Adrenal gland (tissue), 12 donors: ENCODE data around the gene HPN. TPM values are rescaled to one million over a fixed set of nuclear protein-coding genes. Genes with fewer than 3 reads are reported as not detected.

Experiments
- DNase-seq, 7 donors: peaks; one replicate each; pipeline ENCODE4 v3.0.0-alpha.2; 2019 to 2020
- H3K27ac ChIP-seq, 5 donors: fragments of 200-600 bp; sonication (generic) in 4 of 5; 1 replicate in 3 of 5; 2 replicates in 2 of 5; pipeline versions ENCODE4 v1.5.1 to v1.8.0; 2016 to 2020; ENCODE audit warnings: mild to moderate bottlenecking in 1 of 5
- H3K27me3 ChIP-seq: fragments of 200-600 bp; 2 replicates; pipeline ENCODE4 v1.8.0; 2021
- H3K36me3 ChIP-seq, 2 donors: fragments of 200-600 bp; replicated peaks in 1 of 2; 1 replicate in 1 of 2; 2 replicates in 1 of 2; pipeline versions ENCODE4 v1.5.1 to v1.8.0; 2018 to 2022
- H3K4me1 ChIP-seq, 2 donors: fragments of 200-600 bp; replicated peaks in 1 of 2; 1 replicate in 1 of 2; 2 replicates in 1 of 2; pipeline versions ENCODE4 v1.5.1 to v1.8.0; 2018 to 2021
- H3K4me3 ChIP-seq, 4 donors: fragments of 200-600 bp; sonication (generic) in 3 of 4; one replicate each; pipeline ENCODE4 v1.5.1; 2016 to 2018
- H3K9me3 ChIP-seq, 3 donors: fragments of 200-600 bp; sonication (generic) in 1 of 3; replicated peaks in 1 of 3; 1 replicate in 2 of 3; 2 replicates in 1 of 3; pipeline versions ENCODE4 v1.5.1 to v1.8.0; 2016 to 2021
- CTCF ChIP-seq, 6 experiments: fragments of 450-650 bp in 4 of 6; fragments of 200-600 bp in 2 of 6; sonication (generic) in 1 of 6; IDR thresholded peaks; 1 replicate in 5 of 6; 2 replicates in 1 of 6; pipeline versions ENCODE4 v1.5.1 to v1.8.0; 2016 to 2021; ENCODE audit warnings: antibody characterized with exemption in 6 of 6, mild to moderate bottlenecking in 2 of 6, moderate library complexity in 1 of 6
- POLR2A ChIP-seq, 2 donors: fragments of 450-650 bp; IDR thresholded peaks; one replicate each; pipeline ENCODE4 v1.6.1; 2017; ENCODE audit warnings: antibody characterized with exemption in 2 of 2, mild to moderate bottlenecking in 2 of 2, moderate library complexity in 1 of 2
- whole genome bisulfite sequencing, 4 donors: extraction: QIAGEN DNeasy Blood & Tissue Kit in 2 of 4; methylation state at CpG; one replicate each; pipeline versions ENCODE4 v1.1.5 to v1.1.7; 2013 to 2017; 5-methylcytosine and 5-hydroxymethylcytosine counted together
- intact Hi-C, 2 donors: fragments of 100-400 bp; cut with DNase I; formaldehyde crosslinking; loops; one replicate each; pipeline versions ENCODE4 v1.14.1 to v1.15.0; 2022 to 2023
- polyA plus RNA-seq, 3 donors: library from polyadenylated mRNA; stranded (reverse); fragments of 200-250 nt in 2 of 3; fragments of 350-450 nt in 1 of 3; fragmentation: Illumina TruSeq in 1 of 3; extraction: RNeasy Lipid Tissue Mini Kit (QIAGEN cat#74804) in 1 of 3; gene quantifications; one replicate each; pipeline ENCODE4 v1.2.3, GENCODE V29; 2013 to 2014
- total RNA-seq, 9 donors: library from RNA; depleted of rRNA in 4 of 9; stranded (reverse); fragments of >200 nt in 4 of 9; fragments of 120-200 nt in 1 of 9; fragmentation: NEBNext Ultra II Directional in 1 of 9; extraction: Animal tissue kit (Norgen Biotek cat#: 25700) in 1 of 9; gene quantifications; one replicate each; pipeline versions ENCODE4 v1.1.0 to v1.2.4, GENCODE V29; 2013 to 2023
- donor health status: healthy with polysubstance abuse.
- donor health status: Bipolar disorder and iron deficiency.
- donor health status: DM: yes; HTN: yes; CAD: no.
- donor health status: DM: no; HTN: no; CAD: no.
- donor health status: DM: no; HTN: no; CAD: no.
- donor health status: DM: yes; HTN: yes; CAD: no.

The HPN gene
- total and polyA plus RNA-seq, 12 donors = 0.20 to 2.6 (median 0.88) TPM; not detected in 2

- no peaks in the 10 kb centered on the region for H3K36me3 ChIP-seq
- H3K27ac ChIP-seq = no peak overlapping the region
- intact Hi-C loops = no loop called here
- no peaks in the 10 kb centered on the region for H3K4me1 ChIP-seq
- 94 to 95% (median 94%) methylated on average over 4 to 6 of the region's 6 CpGs for whole genome bisulfite sequencing, 4 donors
- no peaks in the 10 kb centered on the region for H3K27me3 ChIP-seq
- H3K9me3 ChIP-seq = no peaks in the 10 kb centered on the region
- no peak for TF ChIP-seq CTCF (IDR thresholded peaks at IDR 0.05)
- TF ChIP-seq POLR2A (IDR thresholded peaks at IDR 0.05) = no peak
- no peak overlapping the region for H3K4me3 ChIP-seq
- no peak for DNase-seq
These were observed 63.5 kb downstream of the HPN start for GRCh38 chr19:35105047-35105410.

DNA sequence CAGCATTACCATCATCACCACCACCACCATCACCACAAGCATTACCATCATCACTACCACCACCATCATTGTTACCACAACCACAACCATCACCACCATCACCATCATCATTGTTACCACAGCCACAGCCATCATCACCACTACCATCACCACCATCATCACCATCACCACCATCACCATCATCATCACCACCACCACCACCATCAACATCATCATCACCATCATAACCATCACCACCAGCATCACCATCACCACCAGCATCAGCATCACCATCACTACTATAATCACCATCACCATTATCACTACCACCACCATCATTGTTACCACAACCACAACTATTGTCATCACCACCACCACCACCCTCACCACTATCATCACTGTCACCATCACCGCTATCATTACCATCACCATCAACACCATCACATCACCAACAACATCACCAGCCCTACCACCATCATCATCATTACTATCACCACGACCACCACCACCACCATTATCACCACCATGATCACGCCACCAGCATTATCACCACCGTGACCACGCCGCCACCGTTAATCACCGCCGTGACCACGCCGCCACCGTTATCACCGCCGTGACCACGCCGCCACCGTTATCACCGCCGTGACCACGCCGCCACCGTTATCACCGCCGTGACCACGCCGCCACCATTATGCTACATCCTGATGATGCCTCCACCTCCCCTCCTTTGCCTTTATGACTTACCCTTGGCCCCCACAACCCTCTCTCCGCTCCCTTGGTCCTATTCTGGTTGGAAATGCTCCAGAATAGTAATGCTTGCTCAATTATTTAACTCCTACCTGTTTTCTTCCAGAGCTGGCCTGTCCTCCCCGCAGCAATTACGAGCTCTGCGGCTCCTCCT lies 64.1 kb downstream of the HPN start:
- no peak overlapping the region for H3K27ac ChIP-seq
- WGBS, 4 donors = 86 to 91% (median 88%) methylated on average over 30 of the region's 30 CpGs

GRCh38 chr19:35106291-35106583 lies 64.7 kb downstream of the HPN start:
- intact Hi-C loops = no loop called here
- 89 to 99% (median 94%) methylated on average over 5 to 9 of the region's 9 CpGs for WGBS, 4 donors
- TF ChIP-seq CTCF (IDR thresholded peaks at IDR 0.05) (no peak), POLR2A (IDR thresholded peaks at IDR 0.05) (no peak)
- H3K9me3 ChIP-seq = no peaks in the 10 kb centered on the region
- no peak overlapping the region for H3K27ac ChIP-seq
- H3K4me3 ChIP-seq = no peak overlapping the region
- no peaks in the 10 kb centered on the region for H3K27me3 ChIP-seq
- H3K36me3 ChIP-seq = no peaks in the 10 kb centered on the region
- DNase-seq = no peak
- no peaks in the 10 kb centered on the region for H3K4me1 ChIP-seq

More for the DNA sequence above, 64.1 kb downstream of the HPN start:
- Histone ChIP-seq H3K36me3 (no peaks in the 10 kb centered on the region), H3K4me3 (no peak overlapping the region), H3K4me1 (no peaks in the 10 kb centered on the region), H3K9me3 (no peaks in the 10 kb centered on the region), H3K27me3 (no peaks in the 10 kb centered on the region)
- no peak for DNase-seq
- intact Hi-C loops = no loop called here
- no peak for TF ChIP-seq POLR2A (IDR thresholded peaks at IDR 0.05)
- no peak for TF ChIP-seq CTCF (IDR thresholded peaks at IDR 0.05)

- TF ChIP-seq POLR2A (IDR thresholded peaks at IDR 0.05) (no peak), CTCF (IDR thresholded peaks at IDR 0.05) (no peak)
These were observed 65.5 kb downstream of the HPN start for GRCh38 chr19:35106898-35107541.

More at GRCh38 chr19:35106898-35107541, 65.5 kb downstream of the HPN start:
- H3K4me1 ChIP-seq = no peaks in the 10 kb centered on the region
- H3K27me3 ChIP-seq = no peaks in the 10 kb centered on the region
- H3K9me3 ChIP-seq = no peaks in the 10 kb centered on the region
- no peaks in the 10 kb centered on the region for H3K36me3 ChIP-seq
- H3K27ac ChIP-seq = no peak overlapping the region
- intact Hi-C loops = no loop called here
- H3K4me3 ChIP-seq = no peak overlapping the region
- WGBS, 4 donors = 46 to 93% (median 69%) methylated on average over 1 to 2 of the region's 2 CpGs
- no peak for DNase-seq
